Lower lobe of right lung (tissue), 2 donors: ENCODE results near the gene CPEB2. TPM values are rescaled to one million over a fixed set of nuclear protein-coding genes. Genes with fewer than 3 reads are reported as not detected.

Source experiments
- ATAC-seq, 2 donors: fragments of 200-7000 bp; cut with Tn5 transposase; one replicate each; pipeline ENCODE4 v1.9.1; 2020 to 2022; ENCODE audit warnings: mild to moderate bottlenecking in 2 of 2, moderate library complexity in 2 of 2
- DNase-seq: peaks from one replicate; pipeline ENCODE4 v3.0.0-alpha.2; 2020
- H3K27ac ChIP-seq: fragments of 200-600 bp; one replicate; pipeline ENCODE4 v1.8.0; 2022
- H3K27me3 ChIP-seq: fragments of 200-600 bp; one replicate; pipeline ENCODE4 v1.8.0; 2022; ENCODE audit warnings: low read depth
- H3K36me3 ChIP-seq: fragments of 200-600 bp; one replicate; pipeline ENCODE4 v1.8.0; 2022; ENCODE audit warnings: mild to moderate bottlenecking
- H3K4me1 ChIP-seq: fragments of 200-600 bp; one replicate; pipeline ENCODE4 v1.8.0; 2022
- H3K4me3 ChIP-seq: fragments of 200-600 bp; one replicate; pipeline ENCODE4 v1.8.0; 2022; ENCODE audit warnings: mild to moderate bottlenecking
- H3K9me3 ChIP-seq: fragments of 200-600 bp; one replicate; pipeline ENCODE4 v1.8.0; 2022
- CTCF ChIP-seq: fragments of 200-600 bp; IDR thresholded peaks from one replicate; pipeline ENCODE4 v1.8.0; 2022; ENCODE audit warnings: antibody characterized with exemption, mild to moderate bottlenecking
- intact Hi-C: fragments of 100-400 bp; cut with DNase I; formaldehyde crosslinking; loops from one replicate; pipeline ENCODE4 v1.11.0; 2022
- total RNA-seq: library from RNA; stranded (reverse); fragmentation: NEBNext Ultra II Directional; extraction: Animal tissue kit (Norgen Biotek cat#: 25700); gene quantifications from one replicate; pipeline ENCODE4 v1.2.1, GENCODE V29; 2021
- donor health status: DM: no; HTN: yes; CAD: no; lungs with severe emphysema.

CPEB2 gene
- total RNA-seq, 1 donor from 2014 or later, result 22.5 TPM

DNA sequence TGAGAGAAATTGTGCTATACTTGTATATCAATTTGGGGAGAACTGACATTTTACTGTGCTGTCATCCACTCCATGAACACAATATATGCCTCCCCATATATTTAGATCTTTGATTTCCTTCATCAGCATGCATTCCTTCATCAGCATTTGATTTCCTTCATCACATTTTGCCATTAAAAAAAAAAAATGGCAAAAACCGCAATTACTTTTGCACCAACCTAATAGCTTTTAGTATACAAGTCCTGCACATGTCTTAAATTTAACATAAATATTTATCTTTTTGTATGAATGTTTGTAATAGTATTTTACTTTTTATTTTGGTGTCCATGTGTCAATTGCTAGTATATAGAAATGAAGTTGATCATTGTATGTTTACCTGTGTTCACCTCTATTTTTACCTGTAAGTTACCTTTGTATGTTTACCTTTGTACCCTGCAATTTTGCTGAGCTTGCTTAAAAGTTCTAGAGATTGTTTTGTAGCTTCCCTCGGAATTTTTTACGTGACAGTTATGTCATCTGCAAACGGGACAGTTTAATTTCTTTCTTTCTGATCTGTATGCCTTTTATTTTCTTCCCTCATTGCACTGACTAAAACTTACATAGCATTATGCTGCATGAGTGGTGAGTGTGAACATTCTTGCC, 86.2 kb downstream of the CPEB2 start:
- no peaks in the 10 kb centered on the region for H3K36me3 ChIP-seq
- intact Hi-C loops, result no loop called here
- no peaks in the 10 kb centered on the region for H3K9me3 ChIP-seq
- TF ChIP-seq CTCF, result no peak
- H3K27ac ChIP-seq, result no peak overlapping the region
- no peak overlapping the region for H3K4me3 ChIP-seq
- H3K27me3 ChIP-seq, result no peaks in the 10 kb centered on the region
- DNase-seq (no peak), ATAC-seq (no peak)
- no peaks in the 10 kb centered on the region for H3K4me1 ChIP-seq

DNA sequence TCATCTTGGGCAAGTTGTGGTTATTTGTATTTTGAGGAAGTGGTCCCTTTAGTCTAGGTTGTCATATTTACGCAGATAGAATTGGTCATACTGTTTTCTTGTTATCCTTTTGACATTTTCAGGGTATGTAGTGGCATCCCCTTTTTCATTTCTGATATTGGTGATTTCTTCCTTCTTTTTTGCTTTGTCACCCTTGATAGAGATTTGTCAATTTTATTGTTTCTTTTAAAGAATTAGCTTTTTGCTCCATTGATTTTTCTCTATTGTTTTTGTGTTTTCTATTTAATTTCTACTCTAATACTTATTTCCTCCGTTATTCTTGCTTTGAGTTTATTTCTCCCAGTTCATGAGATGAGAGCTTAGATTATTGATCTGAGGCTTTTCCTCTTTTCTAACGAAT, 87.7 kb downstream of the CPEB2 start:
- no peak for TF ChIP-seq CTCF
- no peak for ATAC-seq

GRCh38 chr4:15100380-15100779, 98.1 kb downstream of the CPEB2 start:
- H3K27me3 ChIP-seq, result no peaks in the 10 kb centered on the region
- no peak overlapping the region for H3K27ac ChIP-seq
- H3K9me3 ChIP-seq, result no peaks in the 10 kb centered on the region
- TF ChIP-seq CTCF, result no peak
- H3K4me1 ChIP-seq, result no peaks in the 10 kb centered on the region
- intact Hi-C loops, result no loop called here
- H3K36me3 ChIP-seq, result no peaks in the 10 kb centered on the region
- H3K4me3 ChIP-seq, result no peak overlapping the region
- ATAC-seq (no peak), DNase-seq (no peak)

More for the DNA sequence above, 87.7 kb downstream of the CPEB2 start:
- no peaks in the 10 kb centered on the region for H3K9me3 ChIP-seq
- intact Hi-C loops, result no loop called here
- no peak for DNase-seq
- H3K4me3 ChIP-seq, result no peak overlapping the region
- no peaks in the 10 kb centered on the region for H3K4me1 ChIP-seq
- H3K27ac ChIP-seq, result no peak overlapping the region
- H3K27me3 ChIP-seq, result no peaks in the 10 kb centered on the region
- H3K36me3 ChIP-seq, result no peaks in the 10 kb centered on the region

DNA sequence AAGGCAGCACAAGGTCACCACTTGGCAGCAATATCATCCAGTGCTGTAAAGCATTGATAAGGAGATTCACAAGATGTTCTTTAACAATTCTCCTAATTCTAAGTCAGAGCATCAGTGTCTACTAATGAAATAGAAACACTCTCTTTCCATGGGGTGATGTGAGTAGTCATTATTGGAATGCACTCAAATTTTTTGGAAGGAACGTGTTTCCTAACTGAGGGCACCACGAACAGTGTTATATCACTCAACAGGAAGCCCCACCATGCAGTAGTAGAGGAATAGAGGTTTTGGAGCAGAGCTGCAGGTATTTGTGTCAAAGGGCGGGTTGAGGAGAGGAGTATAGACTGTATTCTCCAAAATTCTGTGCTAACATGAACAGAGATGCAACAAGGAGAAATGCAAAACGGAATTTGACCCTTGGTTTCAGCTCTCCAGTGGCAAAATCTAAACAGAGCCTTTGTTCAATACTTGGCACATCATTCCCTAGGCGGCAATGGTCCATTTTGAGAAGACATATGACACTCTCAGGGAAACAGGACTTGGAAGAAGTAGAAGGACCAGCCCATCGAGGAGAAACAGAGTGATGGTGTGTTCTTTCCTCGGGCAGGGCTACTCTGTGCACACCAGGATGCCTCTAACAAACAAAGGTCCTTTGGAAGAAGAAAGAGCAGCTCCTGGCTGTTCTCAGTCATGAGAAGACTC, 98.9 kb downstream of the CPEB2 start:
- no peaks in the 10 kb centered on the region for H3K36me3 ChIP-seq
- TF ChIP-seq CTCF, result no peak
- DNase-seq (no peak), ATAC-seq (no peak)
- no peaks in the 10 kb centered on the region for H3K27me3 ChIP-seq
- H3K9me3 ChIP-seq, result no peaks in the 10 kb centered on the region
- H3K4me3 ChIP-seq, result no peak overlapping the region
- H3K4me1 ChIP-seq, result no peaks in the 10 kb centered on the region
- H3K27ac ChIP-seq, result no peak overlapping the region
- intact Hi-C loops, result no loop called here

DNA sequence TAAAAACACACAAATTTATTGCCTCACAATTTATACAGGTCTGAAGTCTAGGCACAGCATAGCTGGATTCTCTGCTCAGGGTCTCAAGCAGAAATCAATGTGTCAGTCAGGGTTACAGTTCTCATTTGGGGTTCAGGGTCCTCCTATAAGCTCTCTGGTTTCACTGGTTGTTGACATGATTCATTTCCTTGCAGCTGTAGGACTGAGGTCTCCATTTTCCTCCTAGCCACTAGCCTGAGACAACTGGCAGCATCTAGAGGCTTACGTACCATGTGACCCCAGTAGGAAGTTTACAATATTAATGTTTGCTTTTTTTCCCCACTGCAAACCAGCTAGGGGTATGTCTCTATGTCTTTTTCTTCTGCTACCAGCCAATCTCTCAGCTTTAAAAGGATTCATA, 102.5 kb downstream of the CPEB2 start:
- H3K27ac ChIP-seq, result no peak overlapping the region
- H3K9me3 ChIP-seq, result no peaks in the 10 kb centered on the region
- no peak for TF ChIP-seq CTCF
- no peaks in the 10 kb centered on the region for H3K27me3 ChIP-seq
- DNase-seq (no peak), ATAC-seq (no peak)
- H3K36me3 ChIP-seq, result no peaks in the 10 kb centered on the region
- no peaks in the 10 kb centered on the region for H3K4me1 ChIP-seq
- intact Hi-C loops, result no loop called here
- no peak overlapping the region for H3K4me3 ChIP-seq
